Fibroblast of pulmonary artery (primary cell): ENCODE data around the gene CLRN2.

Experiments used
- DNase-seq: peaks from one replicate; pipeline ENCODE4 v3.0.0-alpha.2; 2010; ENCODE audit warnings: low read depth
- H3K4me3 ChIP-seq: replicated peaks from 2 replicates; pipeline ENCODE4 v1.5.1; 2011; ENCODE audit warnings: low read depth, mild to moderate bottlenecking, control low read depth, low read length, moderate library complexity
- TF ChIP-seq, protein P1 (sequence below): IDR thresholded peaks from 2 replicates; pipeline ENCODE4 v1.5.1; 2011; ENCODE audit warnings: mild to moderate bottlenecking, control low read depth, low read length, inconsistent platforms; ENCODE audit errors: missing control alignments

CLRN2 gene

DNA sequence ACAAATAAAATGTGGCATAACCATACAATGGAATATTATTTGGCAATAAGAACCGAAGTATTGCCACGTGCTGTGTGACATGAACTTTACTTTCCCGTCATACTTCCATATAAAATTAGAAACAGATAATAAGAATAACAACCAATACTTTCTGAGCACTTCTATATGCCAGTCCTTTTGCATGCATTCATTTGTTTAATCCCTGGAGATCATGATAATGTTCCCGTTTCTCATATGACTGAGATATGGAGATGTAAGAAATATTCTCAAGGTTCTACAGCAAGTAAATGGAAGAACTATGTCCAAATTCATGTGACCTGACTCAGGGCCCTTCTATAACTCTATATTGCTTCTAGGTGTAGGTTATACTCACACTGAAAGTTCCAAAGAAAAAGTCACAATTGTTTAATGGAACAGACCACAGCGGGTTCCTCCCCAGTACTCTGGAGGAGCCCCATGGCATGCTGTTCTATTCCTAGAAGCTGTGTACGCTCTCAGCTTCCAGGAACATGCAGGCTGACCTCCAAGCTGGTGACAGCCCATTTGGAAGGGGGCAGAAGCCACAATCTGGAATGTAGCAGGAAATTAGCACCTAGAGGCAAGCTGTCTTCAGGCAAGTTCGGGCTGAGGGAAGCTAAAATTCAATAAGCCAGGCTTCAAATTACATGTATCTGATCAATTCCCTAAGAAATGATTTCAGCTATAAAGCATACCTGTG is 34.6 kb upstream of the CLRN2 start:
- no peak for DNase-seq
- TF ChIP-seq, protein P1, sequence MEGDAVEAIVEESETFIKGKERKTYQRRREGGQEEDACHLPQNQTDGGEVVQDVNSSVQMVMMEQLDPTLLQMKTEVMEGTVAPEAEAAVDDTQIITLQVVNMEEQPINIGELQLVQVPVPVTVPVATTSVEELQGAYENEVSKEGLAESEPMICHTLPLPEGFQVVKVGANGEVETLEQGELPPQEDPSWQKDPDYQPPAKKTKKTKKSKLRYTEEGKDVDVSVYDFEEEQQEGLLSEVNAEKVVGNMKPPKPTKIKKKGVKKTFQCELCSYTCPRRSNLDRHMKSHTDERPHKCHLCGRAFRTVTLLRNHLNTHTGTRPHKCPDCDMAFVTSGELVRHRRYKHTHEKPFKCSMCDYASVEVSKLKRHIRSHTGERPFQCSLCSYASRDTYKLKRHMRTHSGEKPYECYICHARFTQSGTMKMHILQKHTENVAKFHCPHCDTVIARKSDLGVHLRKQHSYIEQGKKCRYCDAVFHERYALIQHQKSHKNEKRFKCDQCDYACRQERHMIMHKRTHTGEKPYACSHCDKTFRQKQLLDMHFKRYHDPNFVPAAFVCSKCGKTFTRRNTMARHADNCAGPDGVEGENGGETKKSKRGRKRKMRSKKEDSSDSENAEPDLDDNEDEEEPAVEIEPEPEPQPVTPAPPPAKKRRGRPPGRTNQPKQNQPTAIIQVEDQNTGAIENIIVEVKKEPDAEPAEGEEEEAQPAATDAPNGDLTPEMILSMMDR, result no peak
- no peak overlapping the region for H3K4me3 ChIP-seq

DNA sequence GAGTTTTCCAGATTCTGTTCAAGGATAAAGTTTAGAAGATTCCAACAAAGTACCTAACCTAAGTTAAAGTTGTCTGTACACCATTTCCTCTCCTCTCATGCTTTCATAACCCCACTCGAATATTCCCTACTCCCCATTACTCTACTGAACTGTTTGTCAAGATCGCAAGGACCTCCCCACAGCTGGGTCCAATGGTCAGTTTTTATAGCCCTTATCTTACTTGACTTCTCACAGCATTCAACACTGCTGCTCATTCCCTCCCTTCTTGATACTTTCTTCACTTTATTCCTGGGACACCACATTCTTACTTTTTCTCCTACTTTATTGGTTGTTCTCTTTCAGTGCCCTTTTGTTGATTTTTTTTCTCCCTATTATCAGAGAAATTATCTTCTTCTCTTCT is 34.0 kb upstream of the CLRN2 start:
- TF ChIP-seq, protein P1, result no peak
- DNase-seq, result no peak

DNA sequence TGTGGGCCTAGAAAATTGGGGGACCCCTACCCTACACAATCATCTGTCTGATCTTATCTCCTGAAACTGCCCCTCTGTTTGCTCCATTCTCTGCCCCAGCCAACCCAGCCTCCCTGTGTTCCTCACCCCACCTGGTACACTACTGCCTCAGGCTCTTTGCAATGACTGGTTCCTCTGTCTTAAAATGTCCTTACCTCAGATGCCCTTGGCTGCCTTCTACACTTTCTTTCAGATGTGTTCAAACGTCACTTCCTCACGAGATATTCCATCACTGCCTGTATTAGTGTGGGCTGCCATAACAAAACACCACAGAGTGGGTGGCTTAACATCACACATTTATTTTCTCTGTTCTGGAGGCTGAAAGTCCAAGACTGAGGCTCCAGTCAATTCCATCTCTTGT is 32.2 kb upstream of the CLRN2 start:
- H3K4me3 ChIP-seq, result no peak overlapping the region
- TF ChIP-seq, protein P1, result no peak
- DNase-seq, result no peak

More for the DNA sequence above, 34.0 kb upstream of the CLRN2 start:
- H3K4me3 ChIP-seq, result no peak overlapping the region

DNA sequence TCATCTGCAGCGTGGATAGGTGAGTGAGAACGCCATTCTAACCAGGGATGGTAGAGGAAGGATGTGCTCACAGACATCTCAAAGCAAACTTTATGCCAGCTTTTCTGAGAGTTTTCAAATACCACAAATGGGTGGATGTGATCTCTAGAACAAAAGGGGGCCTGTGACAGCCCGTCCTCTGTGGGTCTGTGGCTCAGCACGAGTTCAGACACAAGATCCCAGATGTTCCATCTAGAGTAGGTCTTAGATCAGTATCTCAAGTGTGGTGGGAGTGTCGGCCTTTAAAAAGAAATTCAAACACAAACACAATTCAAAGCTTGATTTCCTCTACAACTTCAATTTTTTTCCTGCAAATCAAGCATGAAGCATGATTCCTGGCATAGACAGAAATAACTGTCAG is 25.8 kb upstream of the CLRN2 start:
- no peak overlapping the region for H3K4me3 ChIP-seq
- TF ChIP-seq, protein P1, result no peak
- DNase-seq, result no peak

DNA sequence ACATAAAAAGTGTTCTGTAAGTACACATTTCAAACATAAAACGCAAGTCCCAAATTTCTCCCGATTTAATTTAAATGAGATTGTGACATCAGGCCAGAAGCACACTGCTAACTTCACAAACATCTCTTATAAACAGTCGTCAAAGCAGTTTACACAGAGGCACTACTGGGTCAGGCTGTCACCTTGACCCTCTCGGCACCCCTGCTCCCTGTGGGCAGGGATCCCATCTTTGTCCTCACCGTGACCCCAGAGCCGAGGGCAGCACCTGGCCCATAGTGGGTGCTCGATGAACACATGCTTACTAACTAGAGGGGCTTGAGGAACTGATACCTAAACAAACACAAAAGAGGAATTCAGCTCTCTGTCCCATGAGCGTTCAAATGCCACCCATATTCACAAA is 25.2 kb upstream of the CLRN2 start:
- TF ChIP-seq, protein P1, result no peak
- no peak for DNase-seq
- H3K4me3 ChIP-seq, result no peak overlapping the region

DNA sequence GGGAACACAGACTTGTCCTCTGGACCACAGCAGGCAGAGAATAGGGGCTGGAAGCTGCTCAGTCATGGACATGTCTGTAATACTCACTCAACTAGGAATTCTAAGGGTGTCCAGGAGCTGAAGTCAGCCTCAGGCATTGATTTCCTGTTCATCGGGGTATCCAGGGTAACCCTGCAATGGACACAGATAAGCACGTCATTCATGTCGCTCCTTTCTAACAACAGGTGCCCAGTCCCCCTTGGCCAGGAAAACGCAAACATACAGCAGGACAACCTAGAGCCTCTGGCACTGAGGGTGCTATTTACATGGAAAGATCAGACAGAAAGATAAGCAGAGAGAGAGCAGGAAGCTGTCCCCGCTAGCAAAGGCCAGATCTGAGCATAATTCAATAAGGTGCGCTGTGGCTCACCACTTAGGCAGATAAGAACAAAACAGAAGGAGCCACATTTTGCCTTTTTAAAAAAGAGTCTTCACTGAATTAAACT is 24.3 kb upstream of the CLRN2 start:
- no peak overlapping the region for H3K4me3 ChIP-seq
- TF ChIP-seq, protein P1, result no peak
- DNase-seq, result no peak

DNA sequence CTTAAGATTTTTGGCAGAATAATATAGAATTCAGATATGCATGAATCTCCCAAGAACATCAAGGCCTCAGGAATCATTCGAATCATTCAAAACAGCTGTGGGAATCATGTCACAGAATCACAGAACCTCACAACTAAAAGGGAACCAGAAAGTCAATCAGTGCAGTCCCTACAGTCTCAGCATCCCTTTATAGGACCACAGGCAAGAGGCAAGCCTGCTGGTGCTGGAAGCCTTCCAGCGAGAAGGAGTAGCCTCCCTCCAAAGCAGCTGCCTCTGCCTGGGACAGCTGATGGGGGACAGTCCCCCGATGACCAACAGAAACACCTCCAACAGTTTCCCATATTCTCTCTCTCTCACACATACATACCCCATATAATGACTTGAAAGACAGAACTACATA is 23.8 kb upstream of the CLRN2 start:
- no peak for DNase-seq
- TF ChIP-seq, protein P1, result no peak
- no peak overlapping the region for H3K4me3 ChIP-seq
